BLaER1 treated with 17β-estradiol and CSF1 and Interleukin-3, amounts not matched to agents 10 nM and 100 nM (cell line): ENCODE results near the gene GFI1.

Experiments used
- H3K27ac ChIP-seq, 11 experiments: shearing (Covaris generic); formaldehyde crosslinking; 2 replicates each; pipeline ENCODE4 v1.8.1; 2022
- H3K27me3 ChIP-seq, 11 experiments: shearing (Covaris generic); formaldehyde crosslinking; 2 replicates each; pipeline ENCODE4 v1.8.1; 2022
- H3K36me3 ChIP-seq, 11 experiments: shearing (Covaris generic); formaldehyde crosslinking; 2 replicates each; pipeline ENCODE4 v1.8.1; 2022
- H3K4me1 ChIP-seq, 10 experiments: shearing (Covaris generic); formaldehyde crosslinking; 2 replicates each; pipeline ENCODE4 v1.8.1; 2022
- H3K4me2 ChIP-seq, 11 experiments: shearing (Covaris generic); formaldehyde crosslinking; 2 replicates each; pipeline ENCODE4 v1.8.1; 2022
- H3K4me3 ChIP-seq, 10 experiments: shearing (Covaris generic); formaldehyde crosslinking; 2 replicates each; pipeline ENCODE4 v1.8.1; 2022
- H3K9ac ChIP-seq, 11 experiments: shearing (Covaris generic); formaldehyde crosslinking; 2 replicates each; pipeline ENCODE4 v1.8.1; 2022
- H3K9me3 ChIP-seq, 11 experiments: shearing (Covaris generic); formaldehyde crosslinking; replicated peaks in 1 of 11; 2 replicates each; pipeline ENCODE4 v1.8.1; 2022
- H4K20me1 ChIP-seq, 11 experiments: shearing (Covaris generic); formaldehyde crosslinking; 2 replicates each; pipeline ENCODE4 v1.8.1; 2022
- Cebpa-rat ChIP-seq, 11 experiments: shearing (Covaris generic); IDR thresholded peaks; 2 replicates each; pipeline ENCODE4 v1.8.1; 2022

The GFI1 gene

DNA sequence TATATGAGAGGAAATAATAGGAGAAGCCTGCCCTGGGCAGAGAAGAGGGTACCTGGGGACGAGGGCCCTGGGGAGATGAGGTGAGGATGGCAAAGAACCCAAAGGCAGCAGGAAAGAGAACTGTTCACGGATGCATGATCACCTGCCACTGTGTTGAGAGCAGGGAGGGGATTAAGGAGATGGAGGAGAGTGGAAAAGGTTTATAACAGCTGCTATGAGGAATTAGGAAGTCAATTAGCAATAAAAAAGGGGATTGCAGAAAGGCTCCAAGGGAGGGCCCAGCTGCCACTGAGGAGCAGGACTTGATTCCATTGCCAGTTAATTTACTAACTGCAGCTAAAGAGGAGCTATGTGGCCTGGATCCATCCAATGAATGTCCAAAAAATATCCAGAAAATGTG is 61.1 kb downstream of the GFI1 start:
- Histone ChIP-seq H3K4me1 (no peaks in the 10 kb centered on the region), H3K27ac (no peak overlapping the region), H3K9ac (no peak overlapping the region), H3K4me3 (no peak overlapping the region), H3K4me2 (no peak overlapping the region), H4K20me1 (no peaks in the 10 kb centered on the region), H3K27me3 (no peaks in the 10 kb centered on the region), H3K36me3 (no peaks in the 10 kb centered on the region), H3K9me3 (no peaks in the 10 kb centered on the region)
- TF ChIP-seq Cebpa-rat (IDR thresholded peaks at IDR 0.05): no peak
